Activated T-helper 1 cell treated with anti-CD3 and anti-CD28 coated beads, Interleukin-2, amount 50 U/mL, for 16 hours (primary cell): Measurements from ENCODE around the gene PRRG1.
"Not testable (repeated sequence)": the region's sequence is repeated elsewhere in the genome, so short reads cannot be mapped to it uniquely, and the experiment has no call there.

ENCODE experiments used
- DNase-seq, 2 donors: peaks; one replicate each; pipeline ENCODE4 v3.0.0-alpha.2; 2020; ENCODE audit warnings: low read depth in 1 of 2, low spot score in 1 of 2

PRRG1 gene

GRCh38 chrX:37378404-37378803 lies 29.2 kb downstream of the PRRG1 start:
- DNase-seq: no peak

DNA sequence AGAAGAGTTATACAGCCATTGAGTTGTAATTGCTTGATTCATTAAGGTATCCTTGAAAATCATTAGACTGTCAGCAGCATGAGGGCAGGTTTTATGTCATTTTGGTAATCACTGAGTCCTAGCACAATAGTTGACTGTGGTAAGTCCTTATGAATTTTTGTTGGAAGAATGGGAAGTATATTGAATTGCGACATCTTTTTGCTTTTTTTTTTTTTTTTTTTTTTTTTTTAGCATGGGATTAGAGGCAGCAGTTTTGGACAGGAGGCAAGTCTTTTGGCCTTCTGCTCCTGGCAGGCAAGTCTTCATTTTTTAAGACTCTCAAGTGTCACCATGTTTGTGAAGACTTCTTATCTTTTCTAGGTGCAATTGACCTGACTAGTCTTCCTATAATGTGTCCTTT lies 29.7 kb downstream of the PRRG1 start:
- DNase-seq: no peak

DNA sequence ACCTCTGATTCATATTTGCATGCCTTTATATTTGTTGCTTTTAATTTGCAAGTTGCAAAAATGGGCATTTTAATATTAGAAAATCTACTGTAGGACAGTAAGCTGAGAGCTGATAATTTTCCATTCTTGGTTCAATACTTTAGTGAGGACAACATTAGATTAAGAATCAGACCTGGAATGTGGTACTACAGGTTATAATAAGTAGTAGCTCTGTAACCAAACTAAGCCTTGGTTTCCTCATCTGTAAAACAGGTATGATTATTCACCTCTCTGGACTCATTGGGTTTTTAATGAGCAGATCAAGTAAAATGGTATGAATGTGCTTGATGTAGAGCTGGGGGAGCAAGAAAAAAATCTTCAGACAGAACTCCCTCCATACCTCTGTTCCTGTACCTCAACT lies 31.1 kb downstream of the PRRG1 start:
- no peak for DNase-seq

DNA sequence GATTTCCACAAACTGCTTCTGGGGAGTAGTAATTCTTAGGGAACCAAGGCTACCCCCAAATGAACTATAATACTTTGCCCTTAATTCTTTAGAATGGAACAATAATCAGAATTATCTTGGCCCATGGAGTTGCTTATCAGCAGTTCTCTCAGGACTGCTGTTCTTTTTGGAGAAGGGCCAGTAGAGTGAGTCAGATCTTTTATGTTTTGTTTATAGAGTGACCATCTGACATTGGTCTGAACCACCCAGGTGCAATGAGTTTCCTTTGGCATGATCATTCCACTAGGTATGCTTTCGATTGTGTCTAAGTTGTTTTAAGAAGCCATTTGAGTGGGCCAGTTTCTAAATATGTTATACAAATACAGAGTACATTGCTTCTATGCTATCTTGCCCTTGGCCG lies 31.8 kb downstream of the PRRG1 start:
- DNase-seq: no peak

DNA sequence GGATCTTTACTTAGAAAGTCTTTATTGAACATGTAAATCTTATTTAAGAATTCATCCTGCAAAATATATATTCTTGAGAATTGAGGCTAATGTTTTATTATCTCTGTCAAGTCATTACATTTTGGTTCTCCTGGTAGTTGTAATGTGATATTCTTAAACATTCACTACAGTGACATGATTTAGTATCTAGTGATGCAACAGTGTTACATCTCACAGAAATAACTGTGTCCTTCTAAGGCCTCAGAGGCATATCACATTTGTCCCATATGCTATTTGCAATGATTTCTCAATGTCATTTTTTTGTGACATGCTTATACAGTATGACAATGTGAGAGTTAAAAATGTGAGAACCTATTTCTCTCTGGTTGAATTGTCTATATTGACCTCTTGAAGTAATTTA lies 34.1 kb downstream of the PRRG1 start:
- no peak for DNase-seq

DNA sequence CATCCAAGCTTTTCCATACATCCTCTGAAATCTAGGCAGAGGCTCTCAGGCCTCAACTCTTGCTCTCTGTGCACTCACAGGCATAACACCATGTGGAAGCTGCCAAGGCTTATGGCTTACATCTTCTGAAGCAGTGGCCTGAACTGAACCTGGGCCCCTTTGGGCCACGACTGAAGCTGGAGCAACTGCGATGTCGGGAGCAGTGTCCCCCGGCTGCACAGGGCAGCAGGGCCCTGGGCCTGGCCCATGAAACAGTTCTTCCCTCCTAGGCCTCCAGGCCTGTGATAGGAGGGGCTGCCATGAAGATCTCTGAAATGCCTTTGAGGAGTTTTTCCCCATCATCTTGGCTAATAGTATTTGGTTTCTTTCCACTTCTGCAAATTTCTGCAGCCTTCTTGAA lies 39.2 kb downstream of the PRRG1 start:
- no peak for DNase-seq

- DNase-seq: no peak
These were observed 56.8 kb downstream of the PRRG1 start for GRCh38 chrX:37405956-37406355.

- no peak for DNase-seq
These were observed 58.6 kb downstream of the PRRG1 start for GRCh38 chrX:37407736-37408135.

DNA sequence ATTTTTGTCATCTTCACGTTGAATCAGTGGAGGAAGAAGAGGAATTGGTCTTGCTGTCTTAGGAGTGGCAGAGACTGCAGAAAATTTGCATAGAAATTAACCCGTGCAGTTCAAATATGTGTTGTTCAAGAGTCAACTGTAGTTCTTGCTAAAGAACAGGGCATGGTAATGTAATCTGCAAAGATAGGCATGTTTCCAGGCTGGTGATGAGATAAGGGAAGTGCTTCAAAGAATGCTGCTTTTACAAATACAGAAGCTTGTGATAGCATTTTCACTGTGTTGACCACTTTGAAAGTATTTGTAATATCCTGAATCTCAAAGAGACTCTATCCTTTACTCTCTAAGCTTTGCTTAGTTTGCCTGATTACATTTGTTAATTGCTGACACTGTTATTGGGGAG lies 60.1 kb downstream of the PRRG1 start:
- DNase-seq: no peak

- DNase-seq: no peak
These were observed 71.0 kb downstream of the PRRG1 start for GRCh38 chrX:37420185-37420584.

- DNase-seq: no peak
These were observed 71.6 kb downstream of the PRRG1 start for GRCh38 chrX:37420756-37421155.

DNA sequence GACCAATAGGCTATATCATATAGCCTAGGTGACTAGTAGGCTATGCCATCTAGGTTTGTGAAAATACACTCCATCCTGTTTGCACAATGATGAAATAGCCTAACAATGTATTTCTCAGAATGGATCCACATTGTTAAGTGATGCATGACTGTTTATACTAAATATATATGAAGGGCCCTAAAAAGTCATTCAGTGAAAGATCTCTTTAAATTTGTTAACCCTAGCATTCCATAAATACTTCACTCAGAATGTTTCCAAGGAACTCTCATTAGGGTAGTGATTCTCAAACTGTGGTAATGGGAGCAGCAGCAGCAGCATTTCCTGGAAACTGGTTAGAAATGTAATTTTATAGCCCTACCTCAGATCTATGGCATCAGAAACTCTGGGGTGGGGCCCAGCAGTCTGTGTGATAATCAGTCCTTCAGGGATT lies 74.9 kb downstream of the PRRG1 start:
- DNase-seq: no peak

DNA sequence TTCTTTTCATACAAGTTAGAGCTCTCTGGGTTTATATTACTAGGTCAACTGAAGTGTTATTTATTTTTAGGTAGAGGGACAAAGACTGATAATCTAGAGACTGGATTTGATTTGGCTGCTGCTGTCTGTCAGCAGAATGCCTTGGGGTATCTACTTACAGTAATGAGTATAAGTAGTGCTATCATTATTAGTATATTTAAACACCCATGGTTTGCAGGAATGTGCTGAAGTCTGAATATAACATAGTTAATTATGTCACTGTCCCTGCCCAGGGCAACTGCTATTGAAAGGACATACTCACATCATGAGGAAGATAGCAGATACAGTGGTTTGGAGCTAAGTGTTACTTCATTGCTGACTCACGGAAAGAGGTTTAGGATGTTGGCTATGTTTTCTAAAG lies 76.2 kb downstream of the PRRG1 start:
- DNase-seq: no peak

DNA sequence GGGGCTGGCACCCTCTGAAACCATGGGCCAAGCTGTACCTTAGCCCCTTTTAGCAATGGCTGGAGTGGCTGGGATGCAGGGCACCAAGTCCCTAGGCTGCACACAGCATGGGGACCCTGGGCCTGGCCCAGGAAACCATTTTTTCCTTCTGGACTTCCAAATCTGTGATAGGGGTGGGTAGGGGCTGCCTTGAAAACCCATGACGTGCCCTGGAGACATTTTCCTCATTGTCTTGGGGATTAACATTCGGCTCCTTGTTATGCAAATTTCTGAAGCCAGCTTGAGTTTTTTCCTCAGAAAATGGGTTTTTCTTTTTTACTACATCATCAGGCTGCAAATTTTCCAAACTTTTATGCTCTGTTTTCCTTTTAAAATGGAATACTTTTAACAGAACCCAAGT lies 79.8 kb downstream of the PRRG1 start:
- not testable (repeated sequence) for DNase-seq

GRCh38 chrX:37434362-37434761 lies 85.2 kb downstream of the PRRG1 start:
- DNase-seq: no peak

GRCh38 chrX:37437160-37437559 lies 88.0 kb downstream of the PRRG1 start:
- DNase-seq: no peak

- no peak for DNase-seq
These were observed 92.2 kb downstream of the PRRG1 start for GRCh38 chrX:37441377-37441776.

GRCh38 chrX:37445182-37445581 lies 96.0 kb downstream of the PRRG1 start:
- no peak for DNase-seq

DNA sequence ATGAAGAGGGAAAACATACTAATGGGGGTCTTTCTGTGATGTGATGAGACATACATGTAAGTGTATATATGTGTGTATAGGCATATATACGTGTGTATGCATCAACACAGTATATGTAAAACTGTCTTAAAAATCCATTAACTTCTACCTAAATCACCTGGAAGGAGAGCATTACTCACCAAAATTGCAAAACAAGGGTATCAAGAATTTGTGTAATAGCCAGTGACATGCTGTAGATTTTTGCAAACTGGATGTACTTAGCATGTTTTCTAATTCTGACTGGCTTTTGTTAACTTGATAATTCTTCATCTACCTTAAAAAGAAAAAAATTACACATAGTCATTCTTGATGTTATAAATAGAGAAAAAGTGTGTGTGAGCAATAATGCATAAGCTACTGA lies 104.7 kb downstream of the PRRG1 start:
- DNase-seq: no peak

DNA sequence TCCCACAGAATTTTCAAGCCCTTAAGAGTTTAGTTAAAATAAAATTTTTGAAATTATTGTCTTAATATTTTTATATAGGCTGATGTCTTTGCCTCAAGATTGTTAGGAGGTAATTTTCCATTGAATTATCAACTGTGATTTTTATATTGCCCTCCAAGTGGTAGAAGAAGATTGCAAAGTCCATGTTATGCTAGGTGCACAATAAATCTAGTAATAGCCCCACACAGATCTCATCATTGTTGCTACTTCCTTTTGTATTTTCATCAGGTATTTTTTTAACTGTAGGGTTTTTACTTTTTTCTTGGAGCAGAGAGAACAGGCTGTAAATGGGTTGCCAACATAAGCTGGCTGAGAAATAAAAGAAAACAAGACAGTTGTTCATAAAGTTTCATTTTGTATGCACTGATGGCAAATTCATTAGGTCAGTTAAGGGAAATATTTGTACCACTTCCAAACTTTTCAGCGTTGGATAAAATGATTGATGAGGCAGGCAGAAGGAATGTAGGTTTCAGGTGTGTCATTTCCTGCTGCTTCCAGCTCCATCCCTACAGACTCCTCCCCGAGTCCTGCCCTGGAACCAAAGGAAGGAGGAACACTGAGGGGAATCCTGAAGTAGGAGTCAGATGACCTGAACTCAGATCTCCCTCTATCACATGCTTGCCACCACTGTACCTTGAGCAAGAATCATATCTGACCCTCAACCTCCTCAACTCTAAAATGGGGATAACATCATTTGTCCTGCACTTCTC lies 105.5 kb downstream of the PRRG1 start:
- no peak for DNase-seq

DNA sequence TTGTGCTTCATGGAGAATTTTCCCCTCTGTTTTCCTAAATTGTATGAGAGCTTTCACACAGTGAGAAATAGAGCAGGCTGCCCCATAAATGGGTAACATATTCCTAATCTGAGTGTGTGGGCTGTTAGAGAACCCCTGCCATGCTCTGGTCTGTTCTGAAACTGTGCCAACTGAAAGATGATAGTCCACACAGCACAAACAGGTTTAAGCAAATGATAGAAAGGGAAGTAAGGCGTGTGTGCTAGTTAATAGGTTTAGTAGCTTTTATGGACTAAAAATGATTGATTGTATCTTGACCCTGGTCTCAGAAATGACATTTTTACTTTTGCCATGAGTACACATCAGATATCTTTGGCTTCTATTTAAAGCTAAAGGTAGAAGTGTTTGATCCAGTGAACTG lies 106.2 kb downstream of the PRRG1 start:
- no peak for DNase-seq

DNA sequence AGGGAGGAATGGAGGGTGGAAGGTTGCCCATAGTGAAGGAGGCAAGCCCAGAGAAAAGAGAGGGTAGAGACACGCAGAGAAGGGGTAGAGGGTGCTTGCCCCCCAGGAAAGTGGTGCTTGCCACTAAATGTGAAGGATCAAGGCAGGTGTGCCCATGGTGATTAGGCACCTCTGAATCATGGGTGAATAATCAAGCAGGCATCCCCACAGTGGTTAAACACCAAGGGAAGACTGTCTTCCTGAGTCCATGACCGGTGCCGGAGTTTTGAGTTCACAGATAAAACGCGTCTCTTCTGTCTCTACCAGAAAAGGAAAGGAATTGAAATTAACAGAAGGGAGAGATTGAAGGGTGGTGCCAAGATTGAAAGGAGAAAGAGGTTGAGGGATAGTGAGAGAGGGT lies 111.1 kb downstream of the PRRG1 start:
- DNase-seq: not testable (repeated sequence)

GRCh38 chrX:37462346-37462745 lies 113.2 kb downstream of the PRRG1 start:
- no peak for DNase-seq
